ENCODE results near the gene GSC.

Gene GSC

DNA sequence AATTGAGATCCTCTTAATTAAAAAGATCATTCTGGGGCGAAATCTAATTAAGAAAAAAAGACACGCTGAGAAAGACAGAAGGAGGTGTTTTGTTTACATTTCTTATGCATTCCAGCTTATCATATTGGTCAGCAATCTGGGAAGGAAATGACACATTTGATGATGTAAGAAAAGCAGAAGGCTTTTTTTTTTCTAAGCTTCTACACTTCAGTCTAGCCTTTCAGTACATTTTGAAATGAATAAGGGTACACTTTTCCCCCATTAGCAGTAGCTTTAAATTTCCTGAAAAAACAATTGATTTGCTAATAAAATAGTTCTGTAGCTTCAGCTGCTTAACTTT, 5.9 kb upstream of the GSC start:
- no peak overlapping the region for H3K4me3 ChIP-seq (ENCODE audit: low read length)
- DNase-seq (ENCODE audit: low read depth) = peak; percentile 31
- TF ChIP-seq, protein P1, sequence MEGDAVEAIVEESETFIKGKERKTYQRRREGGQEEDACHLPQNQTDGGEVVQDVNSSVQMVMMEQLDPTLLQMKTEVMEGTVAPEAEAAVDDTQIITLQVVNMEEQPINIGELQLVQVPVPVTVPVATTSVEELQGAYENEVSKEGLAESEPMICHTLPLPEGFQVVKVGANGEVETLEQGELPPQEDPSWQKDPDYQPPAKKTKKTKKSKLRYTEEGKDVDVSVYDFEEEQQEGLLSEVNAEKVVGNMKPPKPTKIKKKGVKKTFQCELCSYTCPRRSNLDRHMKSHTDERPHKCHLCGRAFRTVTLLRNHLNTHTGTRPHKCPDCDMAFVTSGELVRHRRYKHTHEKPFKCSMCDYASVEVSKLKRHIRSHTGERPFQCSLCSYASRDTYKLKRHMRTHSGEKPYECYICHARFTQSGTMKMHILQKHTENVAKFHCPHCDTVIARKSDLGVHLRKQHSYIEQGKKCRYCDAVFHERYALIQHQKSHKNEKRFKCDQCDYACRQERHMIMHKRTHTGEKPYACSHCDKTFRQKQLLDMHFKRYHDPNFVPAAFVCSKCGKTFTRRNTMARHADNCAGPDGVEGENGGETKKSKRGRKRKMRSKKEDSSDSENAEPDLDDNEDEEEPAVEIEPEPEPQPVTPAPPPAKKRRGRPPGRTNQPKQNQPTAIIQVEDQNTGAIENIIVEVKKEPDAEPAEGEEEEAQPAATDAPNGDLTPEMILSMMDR (conservative IDR thresholded peaks at IDR 0.05; ENCODE audit: low read length) = no peak

DNA sequence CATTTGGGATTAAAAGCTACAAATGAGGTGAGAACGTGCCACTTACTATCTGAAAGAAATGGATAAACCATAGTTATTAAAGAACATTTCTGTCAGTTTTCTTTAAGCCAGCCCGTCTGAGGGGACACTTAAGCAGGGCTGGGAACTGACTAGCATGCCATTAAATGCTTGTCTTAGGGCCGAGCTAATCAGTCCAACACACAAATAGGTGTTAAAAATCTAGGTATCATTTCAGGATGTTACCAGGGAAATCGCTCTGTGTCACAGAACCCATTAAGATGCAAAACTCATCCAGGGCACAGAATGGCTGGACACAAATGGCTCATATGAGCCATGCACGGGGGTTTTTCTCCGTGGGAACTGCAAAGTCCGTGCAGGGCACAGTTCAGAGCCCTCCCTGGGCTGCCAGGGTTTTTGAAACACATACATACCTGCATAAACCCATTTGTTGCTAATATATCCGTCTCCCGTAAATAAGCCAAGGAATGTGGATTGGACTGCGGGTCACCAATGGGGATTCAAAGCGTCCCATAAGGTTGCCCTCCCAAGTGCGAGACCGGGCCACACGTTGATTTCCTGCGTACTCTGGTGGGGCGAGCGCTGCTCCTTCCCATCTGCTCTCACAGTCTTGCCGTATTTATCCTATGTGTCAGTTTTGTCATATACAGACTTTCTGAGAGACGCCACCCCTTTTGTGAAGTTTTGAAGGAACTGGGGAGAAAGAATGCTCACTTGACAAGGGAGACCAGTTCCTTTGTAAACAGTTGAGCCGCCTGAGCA, 5.4 kb upstream of the GSC start:
- H3K4me3 ChIP-seq (ENCODE audit: low read length) = no peak overlapping the region
- TF ChIP-seq, protein P1 (conservative IDR thresholded peaks at IDR 0.05; ENCODE audit: low read length) = no peak
- DNase-seq (ENCODE audit: low read depth) = no peak

DNA sequence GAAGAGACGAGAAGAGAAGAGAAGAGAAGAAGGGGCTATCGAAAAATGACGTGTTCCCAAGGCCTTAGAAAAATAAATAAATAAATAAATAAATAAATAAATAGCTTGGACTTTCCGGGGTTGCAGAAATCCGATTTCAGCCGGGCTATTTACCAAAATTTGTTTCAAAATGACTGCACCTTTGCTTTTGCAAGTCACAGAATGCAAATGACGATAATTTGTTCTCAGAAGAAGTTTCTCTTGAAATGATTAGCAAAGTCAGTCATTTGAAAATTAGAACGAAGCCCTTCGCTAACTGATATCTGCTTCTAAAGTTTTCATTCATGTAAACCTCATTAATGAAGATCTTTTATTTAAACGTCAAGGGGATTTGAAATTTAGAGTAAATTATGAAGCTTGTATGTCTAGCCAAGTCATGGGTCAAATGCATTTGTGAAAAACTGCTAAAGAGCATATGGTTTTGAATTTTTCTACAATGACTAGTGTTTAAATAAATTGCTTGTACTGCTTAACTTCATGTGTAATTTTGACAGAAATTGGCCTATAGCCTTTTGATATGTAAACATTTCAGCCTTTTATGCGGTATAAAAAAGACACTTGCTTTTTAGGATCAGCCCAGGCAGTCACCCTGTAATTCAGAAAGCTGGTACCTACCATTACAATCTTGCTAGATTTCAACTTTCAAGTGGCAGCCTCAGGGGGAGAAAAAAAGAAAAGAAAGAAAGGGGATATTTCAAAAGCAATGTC, 4.6 kb upstream of the GSC start:
- H3K4me3 ChIP-seq (ENCODE audit: low read length) = no peak overlapping the region
- no peak for DNase-seq (ENCODE audit: low read depth)
- TF ChIP-seq, protein P1 (conservative IDR thresholded peaks at IDR 0.05; ENCODE audit: low read length) = no peak

DNA sequence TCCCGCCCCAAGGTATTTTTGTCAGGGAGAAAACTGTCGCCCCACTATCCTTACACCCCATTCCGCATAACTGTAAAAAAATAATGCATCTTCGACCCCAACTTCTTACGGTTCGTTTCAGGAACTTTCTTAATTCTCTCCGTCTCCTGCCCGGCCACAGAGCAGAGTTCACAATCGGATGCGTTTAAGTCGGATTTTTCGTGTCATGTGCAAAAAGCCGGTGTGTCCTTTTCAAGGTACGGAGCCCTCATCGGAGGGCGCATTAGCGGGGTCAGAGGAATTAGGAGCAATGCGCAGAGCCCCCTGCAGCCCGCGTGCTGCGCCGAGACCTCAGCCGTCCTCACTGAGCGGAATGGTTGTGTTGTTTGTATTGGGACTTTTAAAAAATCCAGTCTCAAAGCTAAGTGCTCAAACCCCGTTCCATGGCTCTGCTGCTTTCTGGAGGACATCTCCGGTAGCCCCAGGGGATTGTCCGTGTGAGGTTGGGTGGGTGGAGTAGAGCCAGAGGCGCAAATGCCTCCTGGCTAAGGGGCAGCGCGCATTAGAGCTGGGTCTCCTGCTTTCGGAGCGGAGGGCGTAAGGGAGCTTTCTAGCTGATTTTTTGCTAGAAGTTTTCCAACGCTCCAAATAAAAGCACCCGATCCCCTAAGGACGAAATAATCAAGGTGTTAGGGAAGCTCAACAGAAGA, 3.9 kb upstream of the GSC start:
- DNase-seq (ENCODE audit: low read depth) = no peak
- no peak overlapping the region for H3K4me3 ChIP-seq (ENCODE audit: low read length)
- TF ChIP-seq, protein P1 (conservative IDR thresholded peaks at IDR 0.05; ENCODE audit: low read length) = no peak

DNA sequence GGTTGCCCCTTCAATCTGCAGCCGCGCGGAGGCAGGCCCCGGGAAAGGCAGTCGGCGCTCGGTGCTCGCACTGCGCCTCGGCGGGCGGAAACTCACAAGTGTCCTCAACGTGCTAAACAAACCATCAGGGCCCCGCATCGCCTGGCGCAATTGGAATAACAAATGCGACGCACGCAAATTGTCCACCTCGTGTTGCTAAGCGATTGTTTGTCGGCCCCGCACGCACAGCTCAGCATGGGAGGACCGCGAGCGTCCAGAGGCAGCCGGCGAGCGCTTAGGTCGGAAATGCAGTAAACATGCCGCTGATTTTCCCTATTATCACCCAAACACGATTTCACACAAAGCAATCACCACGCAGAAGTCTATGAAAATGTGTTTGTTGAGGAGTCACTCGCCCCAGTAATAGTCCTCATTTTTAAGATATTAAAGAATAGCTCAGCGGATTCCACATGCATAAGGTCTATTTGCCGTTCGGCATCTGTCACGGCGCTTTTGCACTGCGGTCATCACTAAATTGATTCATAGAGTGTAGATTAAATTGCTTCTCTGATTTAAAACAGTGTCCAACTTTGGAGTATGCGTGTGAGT, 3.2 kb upstream of the GSC start:
- TF ChIP-seq, protein P1 (conservative IDR thresholded peaks at IDR 0.05; ENCODE audit: low read length) = no peak
- H3K4me3 ChIP-seq (ENCODE audit: low read length) = no peak overlapping the region
- no peak for DNase-seq (ENCODE audit: low read depth)

DNA sequence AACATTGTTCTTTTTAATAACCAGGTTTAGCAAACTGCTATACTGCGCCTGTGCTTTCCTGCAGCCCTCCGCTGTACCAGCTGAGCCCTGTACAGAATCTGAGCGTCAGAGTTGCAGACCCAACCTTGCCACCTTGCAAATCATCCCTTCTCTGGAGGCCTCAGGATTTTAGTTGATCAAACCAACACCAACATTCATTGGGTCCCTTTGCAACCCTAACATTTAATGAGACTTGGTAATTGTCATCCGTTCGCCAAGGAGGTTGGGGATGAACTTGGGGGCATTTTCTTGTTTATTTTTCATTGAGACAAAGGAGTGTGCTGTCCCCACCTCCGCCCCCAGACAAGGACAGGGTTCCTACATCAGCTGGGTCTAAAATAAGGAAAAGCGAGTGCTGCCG, 2.6 kb upstream of the GSC start:
- TF ChIP-seq, protein P1 (conservative IDR thresholded peaks at IDR 0.05; ENCODE audit: low read length) = no peak
- no peak for DNase-seq (ENCODE audit: low read depth)
- no peak overlapping the region for H3K4me3 ChIP-seq (ENCODE audit: low read length)

Data from AG10803 (cell line).